Left ventricle myocardium superior (tissue), 1 donor: Measurements from ENCODE around the gene ELK4. TPM values are rescaled to one million over a fixed set of nuclear protein-coding genes. Genes with fewer than 3 reads are reported as not detected.

Source experiments
- total RNA-seq: library from RNA; stranded (reverse); fragmentation: NEBNext Ultra II Directional; extraction: Animal tissue kit (Norgen Biotek cat#: 25700); gene quantifications from one replicate; pipeline ENCODE4 v1.2.1, GENCODE V29; 2021
- donor health status: DM: no; HTN: yes; CAD: no; lungs with severe emphysema.

ELK4 gene
- total RNA-seq, 1 donor from 2014 or later, result 40.5 TPM

Other genes starting within 250 kb of the ELK4 start
- gene LEMD1, start 210.0 kb downstream of the ELK4 start, total RNA-seq, result not detected
- gene BLACAT1, start 176.0 kb downstream of the ELK4 start, total RNA-seq, result not detected
- 209 TPM for gene CDK18, start 127.3 kb downstream of the ELK4 start, total RNA-seq
- 6.6 TPM for gene SLC45A3, start 48.5 kb upstream of the ELK4 start, total RNA-seq
- gene NUCKS1, start 118.2 kb upstream of the ELK4 start, total RNA-seq, result 202 TPM
- 14.5 TPM for gene RAB29, start 143.5 kb upstream of the ELK4 start, total RNA-seq
- gene SLC41A1, start 181.2 kb upstream of the ELK4 start, total RNA-seq, result 511 TPM
- gene PM20D1, start 218.1 kb upstream of the ELK4 start, total RNA-seq, result 1.6 TPM